GM23338 (cell line): ENCODE results near the gene UQCC3. TPM values are rescaled to one million over a fixed set of nuclear protein-coding genes. Genes with fewer than 3 reads are reported as not detected.

Experiments used
- ATAC-seq: fragments of 200-7000 bp; cut with Tn5 transposase; 3 replicates; pipeline ENCODE4 v1.9.1; 2020
- DNase-seq: peaks from one replicate; pipeline ENCODE4 v3.0.0-alpha.2; 2015; ENCODE audit warnings: low spot score
- H2AFZ ChIP-seq: fragments of 200-600 bp; sonication (generic); 2 replicates; pipeline ENCODE4 v1.8.0; 2016; ENCODE audit warnings: antibody characterized with exemption, mild to moderate bottlenecking, moderate library complexity
- H3F3A ChIP-seq: fragments of 200-600 bp; sonication (generic); replicated peaks from 2 replicates; pipeline ENCODE4 v1.8.0; 2017; ENCODE audit warnings: antibody characterized with exemption, mixed run types, low read depth
- H3K27ac ChIP-seq: fragments of 200-600 bp; sonication (generic); 2 replicates; pipeline ENCODE4 v1.6.1; 2016; ENCODE audit warnings: low read depth
- H3K27me3 ChIP-seq: fragments of 200-600 bp; sonication (generic); 2 replicates; pipeline ENCODE4 v1.8.0; 2016; ENCODE audit warnings: mild to moderate bottlenecking, mixed run types, moderate library complexity; ENCODE audit not compliant: insufficient read depth
- H3K36me3 ChIP-seq: fragments of 200-600 bp; sonication (generic); 2 replicates; pipeline ENCODE4 v1.8.0; 2016; ENCODE audit warnings: mild to moderate bottlenecking; ENCODE audit not compliant: insufficient read depth
- H3K4me1 ChIP-seq: fragments of 200-600 bp; sonication (generic); 2 replicates; pipeline ENCODE4 v1.8.0; 2016; ENCODE audit warnings: mild to moderate bottlenecking, moderate library complexity; ENCODE audit not compliant: insufficient read depth
- H3K4me2 ChIP-seq: fragments of 200-600 bp; sonication (generic); 2 replicates; pipeline ENCODE4 v1.7.1; 2017; ENCODE audit warnings: mixed run types
- H3K4me3 ChIP-seq: fragments of 200-600 bp; sonication (generic); 2 replicates; pipeline ENCODE4 v1.6.1; 2016; ENCODE audit warnings: mixed run types
- H3K79me2 ChIP-seq: fragments of 200-600 bp; sonication (generic); replicated peaks from 2 replicates; pipeline ENCODE4 v1.8.0; 2017; ENCODE audit warnings: mild to moderate bottlenecking; ENCODE audit not compliant: insufficient read depth
- H3K9me2 ChIP-seq: fragments of 200-600 bp; sonication (generic); 2 replicates; pipeline ENCODE4 v1.8.0; 2017; ENCODE audit not compliant: insufficient read depth
- H4K20me1 ChIP-seq: fragments of 200-600 bp; sonication (generic); replicated peaks from 2 replicates; pipeline ENCODE4 v1.8.0; 2017; ENCODE audit warnings: mild to moderate bottlenecking; ENCODE audit not compliant: insufficient read depth
- H3K27ac Mint-ChIP-seq: 2 replicates; pipeline ENCODE4 v1.8.0; 2020; ENCODE audit warnings: inconsistent platforms, mild to moderate bottlenecking, moderate library complexity, mixed read lengths
- H3K27me3 Mint-ChIP-seq: 3 replicates; pipeline ENCODE4 v1.8.0; 2022; ENCODE audit warnings: low read depth, mild to moderate bottlenecking, moderate library complexity, mixed read lengths, inconsistent platforms; ENCODE audit not compliant: insufficient read depth, poor library complexity
- H3K36me3 Mint-ChIP-seq: 3 replicates; pipeline ENCODE4 v1.8.0; 2021; ENCODE audit warnings: low read depth, mild to moderate bottlenecking, inconsistent platforms, moderate library complexity, mixed read lengths
- H3K4me1 Mint-ChIP-seq: 3 replicates; pipeline ENCODE4 v1.8.0; 2020; ENCODE audit warnings: mild to moderate bottlenecking, inconsistent platforms, mixed read lengths
- H3K4me3 Mint-ChIP-seq: 3 replicates; pipeline ENCODE4 v1.8.0; 2021; ENCODE audit warnings: moderate library complexity, mild to moderate bottlenecking, inconsistent platforms, mixed read lengths
- H3K9me3 Mint-ChIP-seq: 3 replicates; pipeline ENCODE4 v1.8.0; 2020; ENCODE audit warnings: moderate library complexity, mild to moderate bottlenecking, inconsistent platforms, mixed read lengths
- CREB1 ChIP-seq: fragments of 250-450 bp; sonication (Bioruptor Pico); IDR thresholded peaks from 2 replicates; pipeline ENCODE4 v1.5.0; 2020; ENCODE audit warnings: low read depth, mild to moderate bottlenecking, moderate library complexity
- CTCF ChIP-seq, 2 experiments: fragments of 200-600 bp in 1 of 2; sonication (generic) in 1 of 2; conservative IDR thresholded peaks; 2 replicates each; pipeline versions ENCODE4 v1.5.1 to v1.6.1; 2016 to 2017; ENCODE audit warnings: antibody characterized with exemption in 2 of 2, low read depth in 2 of 2, mild to moderate bottlenecking in 2 of 2, moderate library complexity in 1 of 2
- EZH2 ChIP-seq: fragments of 200-600 bp; sonication (generic); IDR thresholded peaks from one replicate; pipeline ENCODE4 v1.8.0; 2017; ENCODE audit warnings: antibody characterized with exemption, mild to moderate bottlenecking, low read depth; ENCODE audit not compliant: unreplicated experiment
- EZH2phosphoT487 ChIP-seq: fragments of 200-600 bp; sonication (generic); IDR thresholded peaks from one replicate; pipeline ENCODE4 v1.8.1; 2018; ENCODE audit warnings: antibody characterized with exemption; ENCODE audit not compliant: unreplicated experiment
- JUNB ChIP-seq: IDR thresholded peaks from one replicate; pipeline ENCODE4 v1.6.1; 2016; ENCODE audit warnings: antibody characterized with exemption; ENCODE audit not compliant: unreplicated experiment
- NANOG ChIP-seq: IDR thresholded peaks from 2 replicates; pipeline ENCODE4 v1.6.1; 2016; ENCODE audit warnings: antibody characterized with exemption, borderline replicate concordance
- STAT1 ChIP-seq: IDR thresholded peaks from one replicate; pipeline ENCODE4 v1.6.1; 2016; ENCODE audit warnings: antibody characterized with exemption; ENCODE audit not compliant: unreplicated experiment
- ZNF331 ChIP-seq: fragments of 250-450 bp; sonication (Bioruptor Pico); IDR thresholded peaks from 2 replicates; pipeline ENCODE4 v1.5.0; 2020; ENCODE audit warnings: low read depth, mild to moderate bottlenecking, moderate library complexity
- ZNF462 ChIP-seq: fragments of 250-450 bp; sonication (Bioruptor Pico); IDR thresholded peaks from 2 replicates; pipeline ENCODE4 v1.5.0; 2020; ENCODE audit warnings: mild to moderate bottlenecking, moderate library complexity
- polyA plus RNA-seq: library from polyadenylated mRNA; unstranded; fragments of >200 nt; fragmentation: Nextera tagmentation; extraction: Ambion mirVana; gene quantifications from 2 replicates; pipeline ENCODE4 v1.2.1, GENCODE V29; 2016
- total RNA-seq: library from RNA; depleted of rRNA; stranded (reverse); fragments of >200 nt; shearing (Covaris generic); gene quantifications from 2 replicates; pipeline ENCODE4 v1.2.3, GENCODE V29; 2014

Gene UQCC3
- total and polyA plus RNA-seq, 2 experiments from 2014 or later: 13.0 to 54.7 TPM

GRCh38 chr11:62669420-62670161, 1.9 kb upstream of the UQCC3 start:
- no peaks in the 10 kb centered on the region for H3K27me3 ChIP-seq
- peaks cover 15% of the 10 kb centered on the region for H4K20me1 ChIP-seq
- H3K4me3 ChIP-seq: no peak overlapping the region; the same call in 1 of the 2 replicates
- peaks cover 54% of the 10 kb centered on the region for H3F3A ChIP-seq
- Mint-ChIP-seq H3K27ac (0 out of 2 replicates have a peak overlapping the region, but pooled peaks have one; percentile 11), H3K36me3 (peaks cover 54% of the 10 kb centered on the region), H3K4me3 (peak overlapping the region; percentile 90), H3K4me1 (peaks cover 17% of the 10 kb centered on the region), H3K27me3 (peaks cover 27% of the 10 kb centered on the region), H3K9me3 (no peaks in the 10 kb centered on the region; the same call in none of the 3 replicates)
- no peaks in the 10 kb centered on the region for H3K9me2 ChIP-seq
- ATAC-seq (no peak), DNase-seq (peak; percentile 47)
- peaks cover 46% of the 10 kb centered on the region for H3K79me2 ChIP-seq
- peaks cover 31% of the 10 kb centered on the region for H3K4me1 ChIP-seq
- peaks cover 7% of the 10 kb centered on the region for H3K36me3 ChIP-seq
- no peak overlapping the region for H3K4me2 ChIP-seq
- TF ChIP-seq EZH2phosphoT487 (no peak), CTCF (conservative IDR thresholded peaks at IDR 0.05; ENCODE audit: low read depth in 2 of 2) (no peak), EZH2 (no peak), ZNF331 (CRISPR knock-in tag) (no peak), JUNB (no peak), CREB1 (CRISPR knock-in tag) (no peak), ZNF462 (CRISPR knock-in tag) (no peak), STAT1 (no peak), NANOG (no peak)
- H3K27ac ChIP-seq: peak overlapping the region; percentile 92
- no peak overlapping the region for H2AFZ ChIP-seq
